ENCODE results near the gene GULP1.
"Not testable (repeated sequence)": the region's sequence is repeated elsewhere in the genome, so short reads cannot be mapped to it uniquely, and the experiment has no call there.

Gene GULP1

GRCh38 chr2:188293601-188294351 lies 2.1 kb downstream of the GULP1 start:
- no peak for DNase-seq

DNA sequence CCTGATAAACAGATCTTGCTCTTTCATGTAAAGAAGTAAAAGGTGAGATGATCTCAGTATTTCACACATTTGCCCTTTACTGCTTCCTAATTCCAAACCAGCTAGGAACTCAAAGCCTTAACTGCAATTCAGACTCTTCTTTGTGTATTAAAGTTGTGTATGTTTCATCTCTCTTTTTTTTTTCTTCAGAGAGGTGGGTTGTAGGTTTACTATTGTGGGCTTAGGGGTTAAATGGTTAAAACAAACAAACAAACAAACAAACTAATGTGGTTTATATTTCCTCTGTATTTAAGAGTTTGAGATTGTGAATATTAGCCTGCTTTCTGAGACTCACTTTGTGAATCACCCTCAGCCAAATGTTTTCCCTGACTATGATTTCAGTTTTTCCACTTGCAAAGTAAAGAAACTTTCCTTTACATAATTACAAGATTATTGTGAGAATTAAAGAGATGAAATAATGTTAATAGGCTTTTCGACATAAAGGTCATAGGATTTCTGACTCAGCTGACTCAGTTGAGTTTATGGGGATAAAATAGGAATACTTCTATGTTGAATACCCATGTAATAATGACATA lies 2.8 kb downstream of the GULP1 start:
- DNase-seq: no peak

GRCh38 chr2:188295067-188295685 lies 3.5 kb downstream of the GULP1 start:
- DNase-seq: no peak

DNA sequence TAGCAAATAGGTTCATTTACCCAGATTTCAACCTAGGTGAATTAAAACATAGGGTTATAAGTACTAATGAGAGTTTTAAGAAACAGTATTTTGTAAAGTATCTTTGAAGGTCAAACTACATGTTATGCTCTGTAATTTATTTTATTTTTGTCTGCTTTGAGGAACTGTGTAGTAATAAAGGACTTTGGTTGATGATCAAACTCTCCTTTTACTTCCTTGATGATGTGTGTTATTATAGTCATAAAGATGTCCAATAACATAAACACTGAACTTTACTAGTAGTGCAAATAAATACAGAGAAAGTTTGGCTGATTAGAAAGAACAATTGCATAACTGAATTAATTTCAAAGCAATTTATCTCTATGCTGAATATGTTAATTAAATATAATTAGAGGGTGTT lies 6.3 kb downstream of the GULP1 start:
- no peak for DNase-seq

DNA sequence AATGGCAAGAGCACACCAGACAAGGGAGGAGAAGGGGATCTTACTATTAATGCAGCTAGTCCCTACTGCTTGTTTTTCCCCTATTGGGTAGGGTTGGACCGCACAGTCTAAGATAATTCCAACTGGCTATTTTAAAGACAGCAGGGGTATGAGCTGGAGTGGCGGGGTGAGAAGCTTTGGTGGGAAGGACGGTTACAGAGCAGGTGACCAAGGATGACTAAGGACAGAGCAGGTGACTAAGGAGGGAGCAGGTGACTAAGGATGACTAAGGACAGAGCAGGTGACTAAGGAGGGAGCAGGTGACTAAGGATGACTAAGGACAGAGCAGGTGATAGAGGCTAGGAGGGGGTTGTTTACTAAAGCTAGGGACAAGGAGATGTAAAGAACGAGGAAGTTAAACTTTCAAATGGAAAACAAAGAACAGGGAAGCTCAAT lies 7.3 kb downstream of the GULP1 start:
- DNase-seq: not testable (repeated sequence)

GRCh38 chr2:188303363-188304031 lies 11.8 kb downstream of the GULP1 start:
- no peak for DNase-seq

DNA sequence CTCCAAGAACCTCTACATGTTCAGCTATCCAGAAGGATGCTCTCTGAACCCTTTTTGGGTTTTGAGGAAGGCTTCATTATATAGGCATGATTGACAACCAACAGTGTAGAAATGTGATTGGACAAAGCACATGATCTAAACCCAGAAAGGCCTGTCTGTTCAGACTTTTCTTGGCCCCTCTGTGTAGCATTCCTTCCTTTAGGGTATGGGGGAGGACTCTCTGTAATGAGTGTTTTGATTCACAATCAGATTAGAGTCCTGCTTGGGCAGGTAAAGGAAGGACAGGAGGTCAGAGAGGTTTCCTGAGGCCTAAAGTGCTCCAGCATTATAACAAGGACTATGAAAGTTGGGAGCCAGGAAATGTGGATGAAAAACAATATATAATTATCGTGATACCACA lies 13.6 kb downstream of the GULP1 start:
- DNase-seq: no peak

DNA sequence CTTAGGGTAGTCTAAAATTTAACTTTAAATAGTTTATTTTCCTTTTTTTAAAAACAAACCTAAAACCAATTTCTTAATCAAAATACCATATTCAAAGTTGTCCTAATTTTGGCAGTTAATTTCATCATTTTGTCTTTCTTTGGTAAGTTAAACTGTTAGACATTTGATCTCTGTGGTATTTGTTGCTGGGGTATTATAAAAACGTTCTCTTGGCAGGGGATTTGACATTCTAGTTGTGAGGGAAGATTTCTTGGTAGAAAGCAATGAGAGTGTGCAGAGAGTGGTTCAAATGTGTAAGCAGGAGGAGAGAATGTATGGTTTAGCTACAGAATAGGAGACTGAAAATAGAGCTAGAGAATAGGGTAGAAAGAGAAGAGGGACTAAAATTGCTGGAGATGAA lies 14.6 kb downstream of the GULP1 start:
- DNase-seq: no peak

- no peak for DNase-seq
Observed at GRCh38 chr2:188307850-188308283, 16.2 kb downstream of the GULP1 start.

GRCh38 chr2:188308483-188308882 lies 16.8 kb downstream of the GULP1 start:
- DNase-seq: no peak

DNA sequence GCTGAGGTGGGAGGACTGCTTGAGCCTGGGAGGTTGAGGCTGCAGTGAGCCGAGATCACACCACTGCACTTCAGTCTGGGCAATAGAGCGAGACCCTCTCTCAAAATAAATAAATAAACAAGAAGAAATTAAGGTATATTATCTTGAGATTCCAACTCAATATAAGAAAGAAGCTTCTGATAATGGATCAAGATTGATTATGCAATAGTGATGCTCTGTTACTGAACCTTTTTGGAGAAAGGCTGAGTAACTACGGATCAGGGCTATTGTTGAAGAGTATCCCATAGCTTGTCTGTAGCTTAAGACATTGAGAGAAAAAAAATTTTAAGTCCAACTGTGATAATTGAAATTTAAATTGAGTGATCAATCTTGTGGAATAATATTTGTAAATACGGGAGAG lies 17.7 kb downstream of the GULP1 start:
- DNase-seq: no peak

GRCh38 chr2:188314314-188315054 lies 22.8 kb downstream of the GULP1 start:
- DNase-seq: no peak

- no peak for DNase-seq
Observed at GRCh38 chr2:188315750-188316149, 24.1 kb downstream of the GULP1 start.

- DNase-seq: no peak
Observed at GRCh38 chr2:188316342-188316741, 24.7 kb downstream of the GULP1 start.

GRCh38 chr2:188316791-188317423 lies 25.2 kb downstream of the GULP1 start:
- DNase-seq: no peak

DNA sequence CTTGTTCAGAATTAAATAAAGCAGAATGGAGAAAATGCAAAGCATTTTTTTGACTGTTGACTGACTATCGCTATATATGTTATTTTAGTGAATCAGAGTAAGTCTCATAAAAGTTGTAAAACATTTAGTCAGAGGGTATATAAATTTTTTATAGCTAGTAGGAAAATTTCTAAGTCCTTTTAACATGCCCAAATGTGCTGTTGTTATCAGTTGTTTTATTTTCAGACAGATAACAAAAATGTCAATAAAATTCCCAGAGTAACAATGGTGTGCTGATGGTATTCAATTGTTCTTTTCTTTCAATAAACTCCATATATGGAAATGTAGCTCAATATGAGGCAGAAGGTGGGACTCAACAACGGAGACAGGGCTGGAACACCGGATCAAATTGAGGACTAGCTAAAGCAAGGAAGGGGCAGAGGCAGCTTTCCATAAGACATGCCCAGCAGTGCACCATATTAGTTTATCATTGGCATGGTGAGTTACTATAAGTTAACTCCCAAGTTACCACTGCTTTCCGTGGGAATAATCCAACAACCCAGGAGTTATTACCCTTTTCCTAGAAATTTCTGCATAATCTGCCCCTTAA lies 26.6 kb downstream of the GULP1 start:
- DNase-seq: no peak

- DNase-seq: no peak
Observed at GRCh38 chr2:188319838-188320237, 28.2 kb downstream of the GULP1 start.

DNA sequence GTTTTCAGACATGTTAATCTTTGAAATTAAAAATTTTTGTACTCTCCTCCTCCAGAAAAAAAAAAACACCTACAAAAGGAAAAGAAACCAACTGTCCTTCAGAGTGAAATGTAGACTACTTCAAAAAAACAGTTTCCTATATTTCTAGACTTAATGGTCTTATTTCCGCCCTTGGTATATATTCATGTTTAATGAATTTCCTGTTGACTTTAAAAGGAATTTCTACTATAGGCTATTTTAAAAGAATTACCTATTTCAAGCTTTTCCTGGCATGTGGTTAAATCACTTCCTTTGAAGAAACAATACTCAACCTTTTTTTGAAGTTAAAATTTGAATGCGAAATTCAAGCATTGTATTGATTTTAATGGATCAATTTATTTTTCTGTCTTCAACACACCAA lies 29.2 kb downstream of the GULP1 start:
- no peak for DNase-seq

GRCh38 chr2:188322569-188323551 lies 31.2 kb downstream of the GULP1 start:
- DNase-seq: no peak

DNA sequence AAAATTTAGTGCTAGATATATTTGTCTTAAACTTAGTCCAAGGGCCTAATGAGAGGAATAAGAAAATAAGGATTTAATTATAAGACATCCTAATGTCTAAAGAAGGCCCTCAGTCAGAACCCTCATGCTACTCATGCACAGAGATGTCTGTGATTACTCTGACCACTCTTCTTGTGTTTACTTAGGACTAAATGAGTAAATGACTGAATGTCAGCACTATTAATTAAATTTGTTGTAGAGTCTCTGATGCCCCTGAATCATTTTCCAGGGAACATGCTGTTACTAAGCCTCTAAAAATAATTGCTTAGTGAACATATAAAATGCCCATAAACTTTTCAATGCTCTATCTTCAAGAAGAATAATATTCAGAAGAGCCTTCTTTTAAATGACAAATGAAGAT lies 32.4 kb downstream of the GULP1 start:
- DNase-seq: no peak

DNA sequence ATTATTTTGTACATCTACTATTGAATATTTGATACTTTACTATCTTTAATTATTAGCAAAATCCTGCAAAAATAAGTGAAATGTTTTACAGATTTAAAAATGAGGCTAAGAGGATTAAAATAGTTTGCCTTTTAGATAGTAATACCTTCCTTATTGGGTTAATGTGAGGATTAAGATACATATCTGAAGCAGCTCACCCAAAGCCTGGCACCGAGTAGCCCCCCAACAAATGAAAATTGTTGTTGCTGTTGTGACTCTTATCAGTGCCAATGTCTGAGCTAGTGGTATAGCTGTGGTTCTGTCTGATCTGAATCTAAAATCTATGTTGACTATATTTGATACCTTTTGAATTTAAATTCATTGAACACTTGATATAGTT lies 34.6 kb downstream of the GULP1 start:
- DNase-seq: no peak
